Bronchial epithelial cell (primary cell): ENCODE results near the gene TJP1. TPM values are rescaled to one million over a fixed set of nuclear protein-coding genes. Genes with fewer than 3 reads are reported as not detected.

ENCODE experiments used
- DNase-seq: peaks from one replicate; pipeline ENCODE4 v3.0.0-alpha.2; 2010; ENCODE audit warnings: low read depth
- FAIRE-seq: peaks from 2 replicates; lab custom pipeline; 2011; peaks lifted over from hg19 to GRCh38; lab: Jason Lieb, UNC
- H3K27me3 ChIP-seq: 2 replicates; pipeline ENCODE4 v1.5.1; 2011; ENCODE audit warnings: low read length; ENCODE audit not compliant: control insufficient read depth, insufficient read depth
- H3K36me3 ChIP-seq: 2 replicates; pipeline ENCODE4 v1.5.1; 2011; ENCODE audit warnings: low read length; ENCODE audit not compliant: control insufficient read depth, insufficient read depth
- H3K4me3 ChIP-seq: 2 replicates; pipeline ENCODE4 v1.5.1; 2011; ENCODE audit warnings: mild to moderate bottlenecking, low read depth, low read length, control low read depth
- CTCF ChIP-seq: IDR thresholded peaks from 2 replicates; pipeline ENCODE4 v1.5.1; 2011; ENCODE audit warnings: mild to moderate bottlenecking, moderate library complexity, low read length, control low read depth, inconsistent platforms; ENCODE audit not compliant: insufficient read depth, severe bottlenecking
- total RNA-seq: library from RNA; depleted of rRNA; stranded (reverse); fragments of >200 nt; gene quantifications from 2 replicates; pipeline ENCODE4 v1.2.1, GENCODE V29; 2014

The TJP1 gene
- total RNA-seq, 1 donor from 2014 or later = 62.9 TPM

- FAIRE-seq (no peak), DNase-seq (no peak)
- H3K4me3 ChIP-seq = no peak overlapping the region
- TF ChIP-seq CTCF = no peak
- H3K36me3 ChIP-seq = no peaks in the 10 kb centered on the region
- no peaks in the 10 kb centered on the region for H3K27me3 ChIP-seq
These were observed 42.2 kb upstream of the TJP1 start for GRCh38 chr15:29864501-29864900.

- peak; percentile 32 for FAIRE-seq
- Histone ChIP-seq H3K4me3 (no peak overlapping the region), H3K36me3 (no peaks in the 10 kb centered on the region), H3K27me3 (no peaks in the 10 kb centered on the region)
- no peak for TF ChIP-seq CTCF
- DNase-seq = no peak
These were observed 41.2 kb upstream of the TJP1 start for GRCh38 chr15:29863438-29863837.

GRCh38 chr15:29862271-29862670 lies 40.0 kb upstream of the TJP1 start:
- FAIRE-seq = no peak

GRCh38 chr15:29860872-29861271 lies 38.6 kb upstream of the TJP1 start:
- no peak for TF ChIP-seq CTCF
- DNase-seq (peak; percentile 86), FAIRE-seq (no peak)
- H3K27me3 ChIP-seq = no peaks in the 10 kb centered on the region
- H3K4me3 ChIP-seq = no peak overlapping the region
- H3K36me3 ChIP-seq = no peaks in the 10 kb centered on the region

More at GRCh38 chr15:29862271-29862670, 40.0 kb upstream of the TJP1 start:
- no peaks in the 10 kb centered on the region for H3K27me3 ChIP-seq
- TF ChIP-seq CTCF = no peak
- no peak overlapping the region for H3K4me3 ChIP-seq
- H3K36me3 ChIP-seq = no peaks in the 10 kb centered on the region
- no peak for DNase-seq

GRCh38 chr15:29859973-29860715 lies 37.9 kb upstream of the TJP1 start:
- FAIRE-seq = peak; percentile 68
- no peaks in the 10 kb centered on the region for H3K27me3 ChIP-seq
- no peak for TF ChIP-seq CTCF
- H3K4me3 ChIP-seq = no peak overlapping the region
- DNase-seq = peak; percentile 72
- H3K36me3 ChIP-seq = no peaks in the 10 kb centered on the region

GRCh38 chr15:29859293-29859692 lies 37.0 kb upstream of the TJP1 start:
- Histone ChIP-seq H3K27me3 (no peaks in the 10 kb centered on the region), H3K4me3 (no peak overlapping the region), H3K36me3 (no peaks in the 10 kb centered on the region)
- FAIRE-seq (no peak), DNase-seq (no peak)
- TF ChIP-seq CTCF = no peak
